Tibial artery (tissue), 4 donors: ENCODE results near the gene LRRC71.

Experiments
- DNase-seq, 2 donors: peaks; one replicate each; pipeline ENCODE4 v3.0.0-alpha.2; 2019
- H3K27ac ChIP-seq, 2 donors: fragments of 200-600 bp; sonication (generic) in 1 of 2; 1 replicate in 1 of 2; 2 replicates in 1 of 2; pipeline ENCODE4 v1.5.1; 2018 to 2019; ENCODE audit warnings: mild to moderate bottlenecking in 1 of 2
- H3K27me3 ChIP-seq, 2 donors: fragments of 200-600 bp; sonication (generic) in 1 of 2; one replicate each; pipeline versions ENCODE4 v1.5.1 to v1.6.0; 2016 to 2019
- H3K36me3 ChIP-seq, 3 donors: fragments of 200-600 bp; sonication (generic) in 2 of 3; one replicate each; pipeline ENCODE4 v1.5.1; 2016 to 2019; ENCODE audit warnings: mild to moderate bottlenecking in 2 of 3
- H3K4me1 ChIP-seq, 4 donors: fragments of 200-600 bp; sonication (generic) in 2 of 4; 1 replicate in 3 of 4; 2 replicates in 1 of 4; pipeline ENCODE4 v1.5.1; 2016 to 2019
- H3K4me3 ChIP-seq, 2 donors: fragments of 200-600 bp; sonication (generic) in 1 of 2; 1 replicate in 1 of 2; 2 replicates in 1 of 2; pipeline ENCODE4 v1.5.1; 2018 to 2019; ENCODE audit warnings: mild to moderate bottlenecking in 2 of 2
- H3K9me3 ChIP-seq, 3 donors: fragments of 200-600 bp; sonication (generic) in 1 of 3; one replicate each; pipeline ENCODE4 v1.5.1; 2016 to 2019
- intact Hi-C: fragments of 100-400 bp; cut with DNase I; formaldehyde crosslinking; loops from one replicate; pipeline ENCODE4 v1.15.0; 2023; ENCODE audit warnings: low total_unique reads
- TF ChIP-seq, protein P1 (sequence below), 2 experiments: fragments of 200-600 bp in 1 of 2; fragments of 450-650 bp in 1 of 2; IDR thresholded peaks; one replicate each; pipeline ENCODE4 v1.5.1; 2017 to 2019; ENCODE audit warnings: antibody characterized with exemption in 2 of 2, mild to moderate bottlenecking in 1 of 2, moderate library complexity in 1 of 2

Gene LRRC71

GRCh38 chr1:156895927-156896326 lies 24.5 kb upstream of the LRRC71 start:
- H3K4me1 ChIP-seq: peaks cover 8 to 83% (median 69%) of the 10 kb centered on the region in 4 donors
- intact Hi-C loops: no loop called here
- DNase-seq: no peak
- H3K9me3 ChIP-seq: no peaks in the 10 kb centered on the region
- peak overlapping the region; percentile 95 to 97 for H3K27ac ChIP-seq
- TF ChIP-seq, protein P1, sequence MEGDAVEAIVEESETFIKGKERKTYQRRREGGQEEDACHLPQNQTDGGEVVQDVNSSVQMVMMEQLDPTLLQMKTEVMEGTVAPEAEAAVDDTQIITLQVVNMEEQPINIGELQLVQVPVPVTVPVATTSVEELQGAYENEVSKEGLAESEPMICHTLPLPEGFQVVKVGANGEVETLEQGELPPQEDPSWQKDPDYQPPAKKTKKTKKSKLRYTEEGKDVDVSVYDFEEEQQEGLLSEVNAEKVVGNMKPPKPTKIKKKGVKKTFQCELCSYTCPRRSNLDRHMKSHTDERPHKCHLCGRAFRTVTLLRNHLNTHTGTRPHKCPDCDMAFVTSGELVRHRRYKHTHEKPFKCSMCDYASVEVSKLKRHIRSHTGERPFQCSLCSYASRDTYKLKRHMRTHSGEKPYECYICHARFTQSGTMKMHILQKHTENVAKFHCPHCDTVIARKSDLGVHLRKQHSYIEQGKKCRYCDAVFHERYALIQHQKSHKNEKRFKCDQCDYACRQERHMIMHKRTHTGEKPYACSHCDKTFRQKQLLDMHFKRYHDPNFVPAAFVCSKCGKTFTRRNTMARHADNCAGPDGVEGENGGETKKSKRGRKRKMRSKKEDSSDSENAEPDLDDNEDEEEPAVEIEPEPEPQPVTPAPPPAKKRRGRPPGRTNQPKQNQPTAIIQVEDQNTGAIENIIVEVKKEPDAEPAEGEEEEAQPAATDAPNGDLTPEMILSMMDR (IDR thresholded peaks at IDR 0.05): no peak
- peak overlapping the region; percentile 72 to 74 for H3K4me3 ChIP-seq
- H3K36me3 ChIP-seq: no peaks in the 10 kb centered on the region
- H3K27me3 ChIP-seq: no peaks in the 10 kb centered on the region

GRCh38 chr1:156896490-156897033 lies 23.9 kb upstream of the LRRC71 start:
- H3K4me1 ChIP-seq: peaks cover 8 to 89% (median 74%) of the 10 kb centered on the region in 4 donors
- H3K9me3 ChIP-seq: no peaks in the 10 kb centered on the region
- intact Hi-C loops: no loop called here
- H3K27me3 ChIP-seq: no peaks in the 10 kb centered on the region
- no peaks in the 10 kb centered on the region for H3K36me3 ChIP-seq
- H3K4me3 ChIP-seq: peak overlapping the region; percentile 22 to 72
- TF ChIP-seq, protein P1 (IDR thresholded peaks at IDR 0.05): no peak
- DNase-seq: peak in 1 of 2 donors; percentile 78
- H3K27ac ChIP-seq: peak overlapping the region; percentile 95 to 97

DNA sequence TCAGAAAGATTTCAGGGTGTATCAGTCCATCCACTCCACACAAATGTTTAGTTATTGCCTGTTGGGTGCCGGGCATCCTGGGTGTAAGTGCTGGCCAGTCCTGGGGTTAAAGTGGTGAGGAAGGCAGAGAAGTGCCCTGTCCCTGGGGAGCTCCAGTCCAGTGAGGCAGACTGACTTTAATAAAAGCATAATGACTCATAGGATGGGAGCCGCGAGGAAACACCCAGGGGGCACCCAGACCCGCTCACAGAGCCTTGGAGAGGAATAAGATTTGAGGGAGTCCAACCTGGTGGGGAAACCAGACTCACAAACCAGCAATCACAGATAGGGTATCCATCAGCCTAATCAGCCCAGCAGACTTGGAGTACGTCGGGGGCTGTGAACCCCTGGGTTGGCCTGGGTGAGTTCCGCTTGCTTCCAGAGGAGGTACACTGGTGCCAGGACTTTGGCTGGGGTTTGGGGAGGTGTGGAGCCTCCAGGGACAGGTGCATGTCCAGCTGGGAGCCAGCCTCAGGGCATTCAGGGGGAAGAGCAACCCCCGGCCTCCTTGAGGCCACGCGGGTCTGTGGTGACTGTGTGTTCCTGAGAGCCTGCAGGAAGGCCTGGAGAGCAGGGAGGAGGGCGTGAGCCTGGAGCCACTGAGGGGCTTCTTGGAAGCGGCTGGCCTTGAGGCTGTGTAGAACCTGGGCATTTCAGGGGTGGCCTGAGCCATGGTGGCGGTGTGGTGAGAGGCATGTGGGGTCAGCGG lies 23.2 kb upstream of the LRRC71 start:
- TF ChIP-seq, protein P1 (IDR thresholded peaks at IDR 0.05): no peak
- Histone ChIP-seq H3K27ac (peak overlapping the region; percentile 95 to 97), H3K27me3 (no peaks in the 10 kb centered on the region), H3K4me3 (peak overlapping the region; percentile 22 to 72), H3K9me3 (no peaks in the 10 kb centered on the region), H3K36me3 (no peaks in the 10 kb centered on the region), H3K4me1 (peaks cover 8 to 92% (median 76%) of the 10 kb centered on the region in 4 donors)
- peak in 1 of 2 donors; percentile 81 for DNase-seq
- intact Hi-C loops: no loop called here

- Histone ChIP-seq H3K36me3 (no peaks in the 10 kb centered on the region), H3K9me3 (no peaks in the 10 kb centered on the region), H3K27ac (peak overlapping the region; percentile 95 to 97), H3K4me1 (peaks cover 8 to 89% (median 71%) of the 10 kb centered on the region in 4 donors), H3K4me3 (peak overlapping the region; percentile 22 to 72), H3K27me3 (no peaks in the 10 kb centered on the region)
- TF ChIP-seq, protein P1 (IDR thresholded peaks at IDR 0.05): no peak
- DNase-seq: peak in 1 of 2 donors; percentile 76
- intact Hi-C loops: no loop called here
Observed at GRCh38 chr1:156898161-156898566, 22.3 kb upstream of the LRRC71 start.

GRCh38 chr1:156898971-156899664 lies 21.3 kb upstream of the LRRC71 start:
- Histone ChIP-seq H3K27me3 (no peaks in the 10 kb centered on the region), H3K4me3 (no peak overlapping the region), H3K9me3 (no peaks in the 10 kb centered on the region), H3K36me3 (peaks cover 0 to 6% (median 0%) of the 10 kb centered on the region in 3 donors), H3K4me1 (peaks cover 8 to 89% (median 71%) of the 10 kb centered on the region in 4 donors), H3K27ac (no peak overlapping the region)
- TF ChIP-seq, protein P1 (IDR thresholded peaks at IDR 0.05): no peak
- no peak for DNase-seq
- intact Hi-C loops: no loop called here
